Upper lobe of right lung (tissue), 1 donor: ENCODE data around the gene RIN3. TPM values are rescaled to one million over a fixed set of nuclear protein-coding genes. Genes with fewer than 3 reads are reported as not detected.
"Not testable (repeated sequence)": the region's sequence is repeated elsewhere in the genome, so short reads cannot be mapped to it uniquely, and the experiment has no call there.

Experiments used
- ATAC-seq: fragments of 200-7000 bp; cut with Tn5 transposase; one replicate; pipeline ENCODE4 v1.9.1; 2020; ENCODE audit warnings: mild to moderate bottlenecking, moderate library complexity
- DNase-seq: peaks from one replicate; pipeline ENCODE4 v3.0.0-alpha.2; 2020
- H3K27ac ChIP-seq: fragments of 200-600 bp; one replicate; pipeline ENCODE4 v1.8.0; 2022
- H3K27me3 ChIP-seq: fragments of 200-600 bp; one replicate; pipeline ENCODE4 v1.8.0; 2022; ENCODE audit warnings: mild to moderate bottlenecking
- H3K36me3 ChIP-seq: fragments of 200-600 bp; one replicate; pipeline ENCODE4 v1.8.0; 2022
- H3K4me1 ChIP-seq: fragments of 200-600 bp; one replicate; pipeline ENCODE4 v1.8.0; 2022
- H3K4me3 ChIP-seq: fragments of 200-600 bp; one replicate; pipeline ENCODE4 v1.8.0; 2022; ENCODE audit warnings: mild to moderate bottlenecking
- H3K9me3 ChIP-seq: fragments of 200-600 bp; one replicate; pipeline ENCODE4 v1.8.0; 2022
- intact Hi-C: fragments of 100-400 bp; cut with DNase I; formaldehyde crosslinking; loops from one replicate; pipeline ENCODE4 v1.11.0; 2022
- total RNA-seq: library from RNA; stranded (reverse); fragmentation: NEBNext Ultra II Directional; extraction: Animal tissue kit (Norgen Biotek cat#: 25700); gene quantifications from one replicate; pipeline ENCODE4 v1.2.1, GENCODE V29; 2021
- TF ChIP-seq, protein P1 (sequence below): fragments of 200-600 bp; IDR thresholded peaks from one replicate; pipeline ENCODE4 v1.8.0; 2022; ENCODE audit warnings: antibody characterized with exemption
- donor health status: DM: no; HTN: yes; CAD: no; lungs with severe emphysema.

RIN3 gene
- total RNA-seq, 1 donor from 2014 or later = 56.0 TPM

DNA sequence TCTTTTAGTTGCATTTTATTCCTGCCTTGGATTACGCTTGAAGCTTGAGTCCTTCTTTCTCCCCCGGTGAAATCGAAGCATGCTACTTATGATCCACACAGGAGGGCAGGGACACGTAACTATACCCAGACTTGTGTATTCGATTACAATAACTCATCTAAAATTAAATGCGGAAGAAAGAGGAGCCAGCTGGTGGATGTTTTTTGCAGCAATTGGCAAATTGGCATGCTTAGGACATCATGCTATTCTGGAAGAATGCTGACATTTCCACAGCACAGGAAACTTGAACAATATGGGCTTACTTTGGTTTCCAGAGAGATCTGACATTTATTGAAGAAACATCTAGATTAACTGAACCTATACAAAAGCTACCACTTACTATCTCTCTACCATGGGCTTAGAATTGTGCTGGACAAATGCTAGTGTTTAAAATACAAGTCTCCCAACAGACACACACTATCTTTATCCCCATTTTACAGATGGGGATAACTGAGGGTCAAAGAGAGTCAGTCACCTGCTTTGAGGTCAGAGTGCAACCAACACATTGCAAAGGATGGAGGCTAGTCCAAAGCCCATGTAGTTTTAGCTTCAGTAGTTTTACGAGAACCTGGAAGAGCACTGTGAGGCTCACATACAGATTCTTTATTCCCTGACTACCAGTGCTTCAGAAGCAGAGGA is 198.5 kb downstream of the RIN3 start:
- no peak overlapping the region for H3K4me3 ChIP-seq
- H3K27ac ChIP-seq = no peak overlapping the region
- intact Hi-C loops = loop anchor here (10.0 kb wide), 1 partner anchor 73 kb away; no protein-coding TSS in a partner anchor
- H3K4me1 ChIP-seq = no peaks in the 10 kb centered on the region
- DNase-seq (no peak), ATAC-seq (no peak)
- no peaks in the 10 kb centered on the region for H3K9me3 ChIP-seq
- TF ChIP-seq, protein P1, sequence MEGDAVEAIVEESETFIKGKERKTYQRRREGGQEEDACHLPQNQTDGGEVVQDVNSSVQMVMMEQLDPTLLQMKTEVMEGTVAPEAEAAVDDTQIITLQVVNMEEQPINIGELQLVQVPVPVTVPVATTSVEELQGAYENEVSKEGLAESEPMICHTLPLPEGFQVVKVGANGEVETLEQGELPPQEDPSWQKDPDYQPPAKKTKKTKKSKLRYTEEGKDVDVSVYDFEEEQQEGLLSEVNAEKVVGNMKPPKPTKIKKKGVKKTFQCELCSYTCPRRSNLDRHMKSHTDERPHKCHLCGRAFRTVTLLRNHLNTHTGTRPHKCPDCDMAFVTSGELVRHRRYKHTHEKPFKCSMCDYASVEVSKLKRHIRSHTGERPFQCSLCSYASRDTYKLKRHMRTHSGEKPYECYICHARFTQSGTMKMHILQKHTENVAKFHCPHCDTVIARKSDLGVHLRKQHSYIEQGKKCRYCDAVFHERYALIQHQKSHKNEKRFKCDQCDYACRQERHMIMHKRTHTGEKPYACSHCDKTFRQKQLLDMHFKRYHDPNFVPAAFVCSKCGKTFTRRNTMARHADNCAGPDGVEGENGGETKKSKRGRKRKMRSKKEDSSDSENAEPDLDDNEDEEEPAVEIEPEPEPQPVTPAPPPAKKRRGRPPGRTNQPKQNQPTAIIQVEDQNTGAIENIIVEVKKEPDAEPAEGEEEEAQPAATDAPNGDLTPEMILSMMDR = no peak
- H3K27me3 ChIP-seq = no peaks in the 10 kb centered on the region
- H3K36me3 ChIP-seq = peaks cover 33% of the 10 kb centered on the region

DNA sequence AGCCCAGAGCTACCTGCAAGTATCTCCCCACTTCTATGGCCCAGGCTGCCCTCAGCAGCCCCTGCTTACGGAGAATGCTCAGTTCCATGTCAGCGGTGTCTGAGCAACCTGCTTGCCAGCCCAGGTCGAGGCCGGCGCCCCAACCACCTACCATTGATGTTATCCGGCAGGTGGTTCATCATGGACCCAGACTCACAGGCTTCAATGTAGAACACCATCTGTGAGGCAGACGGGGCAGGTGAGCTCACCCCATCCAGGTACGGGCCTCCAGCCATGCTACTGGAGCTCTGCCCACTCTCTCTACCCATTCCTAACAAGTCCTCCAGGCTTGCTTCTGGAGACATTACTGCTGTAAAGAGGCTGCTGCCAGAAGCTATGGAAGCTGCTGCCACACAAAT is 199.1 kb downstream of the RIN3 start:
- intact Hi-C loops = loop anchor here (10.0 kb wide), 1 partner anchor 72 kb away; no protein-coding TSS in a partner anchor

DNA sequence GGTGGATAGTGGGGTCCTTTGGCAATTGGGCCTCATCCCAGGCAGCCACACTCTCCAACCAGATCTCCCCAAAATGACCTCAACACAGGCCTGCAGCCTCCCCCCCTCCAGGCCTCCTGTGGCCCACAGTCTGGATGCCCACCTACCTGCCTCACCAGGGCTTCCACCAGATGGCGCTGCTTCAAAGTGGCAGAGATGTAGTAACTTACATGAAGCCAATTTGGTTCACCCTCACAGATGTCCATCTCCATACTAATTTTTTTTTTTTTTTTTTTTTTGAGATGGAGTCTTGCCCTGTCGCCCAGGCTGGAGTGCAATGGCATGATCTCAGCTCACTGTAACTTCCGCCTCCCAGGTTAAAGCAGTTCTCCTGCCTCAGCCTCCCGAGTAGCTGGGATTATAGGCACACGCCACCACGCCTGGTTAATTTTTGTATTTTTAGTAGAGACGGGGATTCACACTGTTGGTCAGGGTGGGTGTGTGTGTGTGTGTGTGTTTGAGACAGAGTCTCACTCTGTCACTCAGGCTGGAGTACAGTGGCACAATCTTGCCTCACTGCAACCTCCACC is 201.2 kb downstream of the RIN3 start:
- not testable (repeated sequence) for H3K27me3 ChIP-seq, H3K27ac ChIP-seq, H3K9me3 ChIP-seq, H3K4me3 ChIP-seq, H3K4me1 ChIP-seq
- ATAC-seq (peak; percentile 92), DNase-seq (peak; percentile 88)
- intact Hi-C loops = loop anchor here (10.0 kb wide), 1 partner anchor 70 kb away; no protein-coding TSS in a partner anchor
- peaks cover 26% of the 10 kb centered on the region for H3K36me3 ChIP-seq
- TF ChIP-seq, protein P1 = peak; percentile 73

More for the DNA sequence above, 199.1 kb downstream of the RIN3 start:
- TF ChIP-seq, protein P1 = no peak
- Histone ChIP-seq H3K9me3 (no peaks in the 10 kb centered on the region), H3K27me3 (no peaks in the 10 kb centered on the region), H3K27ac (no peak overlapping the region), H3K4me1 (no peaks in the 10 kb centered on the region), H3K36me3 (peaks cover 27% of the 10 kb centered on the region), H3K4me3 (no peak overlapping the region)
- no peak for ATAC-seq
- no peak for DNase-seq

DNA sequence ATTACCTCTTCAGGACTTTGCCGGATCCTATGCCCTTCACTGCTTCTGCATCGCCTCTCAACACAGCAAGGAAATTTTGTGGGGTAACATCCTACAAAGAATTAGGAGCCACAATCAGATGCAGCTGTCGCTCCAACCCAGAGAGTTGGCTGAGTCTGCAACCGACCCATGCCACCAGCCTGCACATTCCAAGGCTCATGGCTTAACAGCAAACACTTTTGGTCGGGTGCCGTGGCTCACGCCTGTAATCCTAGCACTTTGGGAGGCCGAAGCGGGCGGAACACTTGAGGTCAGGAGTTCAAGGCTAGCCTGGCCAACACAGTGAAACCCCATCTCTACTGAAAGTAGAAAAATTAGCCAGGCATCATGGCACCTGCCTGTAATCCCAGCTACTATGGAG is 202.6 kb downstream of the RIN3 start:
- Histone ChIP-seq H3K4me3 (no peak overlapping the region), H3K27ac (no peak overlapping the region), H3K9me3 (no peaks in the 10 kb centered on the region), H3K27me3 (no peaks in the 10 kb centered on the region), H3K36me3 (peaks cover 13% of the 10 kb centered on the region), H3K4me1 (peaks cover 14% of the 10 kb centered on the region)
- intact Hi-C loops = loop anchor here (10.0 kb wide), 1 partner anchor 69 kb away; no protein-coding TSS in a partner anchor
- TF ChIP-seq, protein P1 = no peak
- no peak for ATAC-seq
- DNase-seq = no peak

DNA sequence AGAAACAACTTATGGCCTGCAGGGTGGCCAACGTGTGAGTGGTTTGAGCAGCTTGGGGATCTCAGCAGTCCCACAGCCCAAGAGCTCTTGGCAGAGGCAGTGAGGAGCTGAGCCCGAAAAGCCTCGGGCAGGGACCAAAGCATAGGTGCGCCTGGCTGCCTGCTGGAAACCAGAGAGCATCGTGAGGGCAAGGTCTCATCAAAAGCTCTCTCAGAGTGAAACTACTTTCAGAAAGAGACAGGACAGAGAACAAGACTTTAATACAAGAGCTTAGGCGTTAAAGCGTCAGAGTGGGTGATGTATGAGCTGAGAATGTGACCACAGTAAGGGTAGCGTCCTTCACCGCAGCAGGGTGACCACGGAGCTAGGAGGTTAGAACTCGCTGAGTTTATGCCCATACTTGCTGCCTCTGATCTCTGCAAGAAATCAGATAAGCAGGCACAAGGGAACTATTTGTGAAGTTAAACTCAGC is 204.0 kb downstream of the RIN3 start:
- intact Hi-C loops = loop anchor here (10.0 kb wide), 1 partner anchor 67 kb away; no protein-coding TSS in a partner anchor

More for the DNA sequence above, 204.0 kb downstream of the RIN3 start:
- peaks cover 8% of the 10 kb centered on the region for H3K36me3 ChIP-seq
- H3K9me3 ChIP-seq = no peaks in the 10 kb centered on the region
- peaks cover 14% of the 10 kb centered on the region for H3K4me1 ChIP-seq
- TF ChIP-seq, protein P1 = no peak
- DNase-seq = no peak
- H3K27me3 ChIP-seq = no peaks in the 10 kb centered on the region
- ATAC-seq = no peak
- H3K27ac ChIP-seq = no peak overlapping the region
- no peak overlapping the region for H3K4me3 ChIP-seq
